SK-N-MC (cell line): ENCODE results near the gene RASA3.

Experiments used
- EZH2 ChIP-seq: fragments of 200-600 bp; sonication (generic); IDR thresholded peaks from one replicate; pipeline ENCODE4 v1.6.1; 2017; ENCODE audit warnings: antibody characterized with exemption
- FOXP2 ChIP-seq: optimal IDR thresholded peaks from 2 replicates; pipeline ENCODE3; 2011; ENCODE audit warnings: mild to moderate bottlenecking, moderate library complexity; ENCODE audit not compliant: insufficient read depth; ENCODE audit errors: extremely low read length, control extremely low read depth
- POLR2AphosphoS5 ChIP-seq: IDR thresholded peaks from 2 replicates; pipeline ENCODE4 v1.6.1; 2012; ENCODE audit warnings: mild to moderate bottlenecking, low read depth, low read length, borderline replicate concordance

- no peak for TF ChIP-seq EZH2
- no peak for TF ChIP-seq POLR2AphosphoS5
- no peak for TF ChIP-seq FOXP2
Observed at GRCh38 chr13:114071410-114071809, 61.0 kb downstream of the RASA3 start.
